SU-DHL-6 (cell line): ENCODE results near the gene WSCD1.

Source experiments
- EZH2phosphoT487 ChIP-seq: fragments of 200-600 bp; sonication (generic), shearing (Covaris generic); conservative IDR thresholded peaks from 2 replicates; pipeline ENCODE4 v1.6.1; 2018; ENCODE audit warnings: mild to moderate bottlenecking, antibody characterized with exemption, low read length, moderate library complexity, mixed read lengths
- TF ChIP-seq, protein P1 (sequence below): fragments of 200-600 bp; sonication (generic); IDR thresholded peaks from one replicate; pipeline ENCODE4 v1.5.1; 2017; ENCODE audit warnings: antibody characterized with exemption, mild to moderate bottlenecking, low read length, moderate library complexity; ENCODE audit not compliant: insufficient read depth, poor library complexity, severe bottlenecking

DNA sequence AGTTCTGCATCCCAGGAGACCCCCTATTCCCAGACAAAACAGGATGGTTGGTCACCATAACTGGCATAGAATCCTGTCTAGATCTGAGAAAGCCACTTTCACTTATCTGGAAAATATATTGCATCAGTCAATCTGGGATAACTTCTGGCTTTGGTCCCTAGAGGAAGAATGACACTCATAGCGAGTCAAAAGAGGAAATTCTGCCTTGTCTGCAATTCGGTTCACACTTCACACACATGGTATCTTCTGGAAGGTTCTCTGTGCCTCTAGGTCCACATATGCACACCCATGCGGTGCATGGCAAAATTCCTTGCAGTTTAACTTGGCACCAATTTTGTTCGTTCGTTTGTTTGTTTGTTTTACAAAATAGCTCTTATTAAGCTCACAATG, 49.2 kb upstream of the WSCD1 start:
- TF ChIP-seq, protein P1, sequence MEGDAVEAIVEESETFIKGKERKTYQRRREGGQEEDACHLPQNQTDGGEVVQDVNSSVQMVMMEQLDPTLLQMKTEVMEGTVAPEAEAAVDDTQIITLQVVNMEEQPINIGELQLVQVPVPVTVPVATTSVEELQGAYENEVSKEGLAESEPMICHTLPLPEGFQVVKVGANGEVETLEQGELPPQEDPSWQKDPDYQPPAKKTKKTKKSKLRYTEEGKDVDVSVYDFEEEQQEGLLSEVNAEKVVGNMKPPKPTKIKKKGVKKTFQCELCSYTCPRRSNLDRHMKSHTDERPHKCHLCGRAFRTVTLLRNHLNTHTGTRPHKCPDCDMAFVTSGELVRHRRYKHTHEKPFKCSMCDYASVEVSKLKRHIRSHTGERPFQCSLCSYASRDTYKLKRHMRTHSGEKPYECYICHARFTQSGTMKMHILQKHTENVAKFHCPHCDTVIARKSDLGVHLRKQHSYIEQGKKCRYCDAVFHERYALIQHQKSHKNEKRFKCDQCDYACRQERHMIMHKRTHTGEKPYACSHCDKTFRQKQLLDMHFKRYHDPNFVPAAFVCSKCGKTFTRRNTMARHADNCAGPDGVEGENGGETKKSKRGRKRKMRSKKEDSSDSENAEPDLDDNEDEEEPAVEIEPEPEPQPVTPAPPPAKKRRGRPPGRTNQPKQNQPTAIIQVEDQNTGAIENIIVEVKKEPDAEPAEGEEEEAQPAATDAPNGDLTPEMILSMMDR, result no peak
- TF ChIP-seq EZH2phosphoT487, result no peak
